ENCODE measurements around the gene TBX4.

The TBX4 gene

GRCh38 chr17:61452301-61453290, at the start of gene TBX4:
TSS of gene TBX4 (plus strand) at chr17:61452422. CDS start at chr17:61456491, 4,069 bp downstream.
- POLR2A ChIA-PET (ENCODE audit: low non-redundant PET) = no interaction called here

GRCh38 chr17:61402978-61403800, 49.0 kb upstream of the TBX4 start:
- no peak for DNase-seq (ENCODE audit: low spot score)
- TF ChIP-seq CTCF (conservative IDR thresholded peaks at IDR 0.05; ENCODE audit: low read depth) = no peak
- no peak overlapping the region; the same call in 1 of the 2 replicates for H3K27ac ChIP-seq
- POLR2A ChIA-PET (ENCODE audit: low non-redundant PET) = no interaction called here
- CTCF ChIA-PET = interaction anchor here (0.7 kb wide), 1 partner anchor 880 kb away, joined by 3 read pairs; no protein-coding TSS in a partner anchor

More at GRCh38 chr17:61452301-61453290, at the start of gene TBX4:
- no peak within 1 kb of the TSS for H3K27ac ChIP-seq
- TF ChIP-seq CTCF (conservative IDR thresholded peaks at IDR 0.05; ENCODE audit: low read depth) = no peak
- CTCF ChIA-PET = no interaction called here
- DNase-seq (ENCODE audit: low spot score) = no peak

DNA sequence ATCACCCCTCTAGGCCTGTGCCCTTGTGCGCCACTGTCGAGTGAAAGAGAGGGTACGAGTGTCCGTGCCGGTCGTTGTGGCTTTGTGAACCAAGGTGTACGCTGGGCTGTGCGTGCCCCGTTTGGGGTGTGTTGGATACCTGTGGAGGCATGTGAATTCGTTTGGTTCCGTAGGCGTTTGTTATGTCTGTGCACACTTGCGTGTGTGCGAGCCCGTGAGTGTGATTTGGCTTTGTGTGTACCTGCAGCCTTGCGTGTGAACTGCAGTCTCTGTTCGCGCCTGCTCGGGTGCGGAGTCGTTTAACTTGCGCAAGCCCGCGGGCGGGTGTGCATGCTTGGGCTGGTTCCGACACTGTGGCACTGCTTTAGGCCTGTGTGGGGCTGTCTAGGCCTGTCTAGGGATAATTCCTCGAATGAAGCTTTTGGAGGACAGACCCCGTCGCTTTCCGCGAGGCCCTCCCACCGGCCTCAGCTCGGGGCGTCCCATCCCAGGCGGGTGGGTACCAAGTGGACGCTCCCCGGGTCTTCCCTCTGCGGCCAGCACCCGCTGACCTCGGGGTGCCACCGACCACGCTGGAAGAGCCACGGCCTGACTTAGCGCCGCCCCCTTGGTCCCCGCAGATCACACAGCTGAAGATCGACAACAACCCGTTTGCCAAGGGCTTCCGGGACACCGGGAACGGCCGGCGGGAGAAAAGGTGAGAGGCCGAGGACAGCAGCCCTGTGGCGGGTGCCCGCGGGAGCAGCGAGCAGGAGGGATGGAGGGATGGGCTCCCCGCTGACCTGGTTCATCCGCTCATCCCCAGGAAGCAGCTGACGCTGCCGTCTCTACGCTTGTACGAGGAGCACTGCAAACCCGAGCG, 48.2 kb upstream of the TBX4 start:
- ChIA-PET POLR2A (ENCODE audit: low non-redundant PET) (no interaction called here), CTCF (no interaction called here)
- peak overlapping the region; percentile 2; the same call in 1 of the 2 replicates for H3K27ac ChIP-seq
- peak; percentile 38 for DNase-seq (ENCODE audit: low spot score)
- no peak for TF ChIP-seq CTCF (conservative IDR thresholded peaks at IDR 0.05; ENCODE audit: low read depth)

- ChIA-PET POLR2A (ENCODE audit: low non-redundant PET) (no interaction called here), CTCF (no interaction called here)
- no peak for TF ChIP-seq CTCF (conservative IDR thresholded peaks at IDR 0.05; ENCODE audit: low read depth)
- no peak for DNase-seq (ENCODE audit: low spot score)
- no peak overlapping the region for H3K27ac ChIP-seq
Measured at GRCh38 chr17:61404663-61404912, 47.6 kb upstream of the TBX4 start.

DNA sequence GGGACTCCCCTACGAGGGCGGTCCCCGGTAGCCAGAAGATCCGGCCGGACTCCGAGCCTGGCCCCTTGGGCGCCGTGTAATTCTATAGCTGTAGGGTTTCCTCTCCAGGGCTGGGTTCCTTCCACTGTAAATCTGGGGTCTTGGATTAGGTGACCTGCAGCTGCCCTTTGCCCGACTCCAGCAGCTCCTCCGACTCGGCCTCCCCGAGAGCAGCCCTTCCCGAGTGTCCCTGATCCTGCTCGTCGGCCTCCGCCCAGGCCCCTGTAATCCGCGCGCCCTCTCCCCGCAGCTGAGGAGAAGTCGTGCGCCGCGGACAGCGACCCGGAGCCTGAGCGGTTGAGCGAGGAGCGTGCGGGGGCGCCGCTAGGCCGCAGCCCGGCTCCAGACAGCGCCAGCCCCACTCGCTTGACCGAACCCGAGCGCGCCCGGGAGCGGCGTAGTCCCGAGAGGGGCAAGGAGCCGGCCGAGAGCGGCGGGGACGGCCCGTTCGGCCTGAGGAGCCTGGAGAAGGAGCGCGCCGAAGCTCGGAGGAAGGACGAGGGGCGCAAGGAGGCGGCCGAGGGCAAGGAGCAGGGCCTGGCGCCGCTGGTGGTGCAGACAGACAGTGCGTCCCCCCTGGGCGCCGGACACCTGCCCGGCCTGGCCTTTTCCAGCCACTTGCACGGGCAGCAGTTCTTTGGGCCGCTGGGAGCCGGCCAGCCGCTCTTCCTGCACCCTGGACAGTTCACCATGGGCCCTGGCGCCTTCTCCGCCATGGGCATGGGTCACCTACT, 47.1 kb upstream of the TBX4 start:
- POLR2A ChIA-PET (ENCODE audit: low non-redundant PET) = no interaction called here
- H3K27ac ChIP-seq = no peak overlapping the region
- CTCF ChIA-PET = interaction anchor here (0.6 kb wide), 1 partner anchor 69 kb away, joined by 3 read pairs; no protein-coding TSS in a partner anchor
- no peak for DNase-seq (ENCODE audit: low spot score)
- no peak for TF ChIP-seq CTCF (conservative IDR thresholded peaks at IDR 0.05; ENCODE audit: low read depth)
